Measurements from ENCODE around the gene MEP1A.
"Not testable (repeated sequence)": the region's sequence is repeated elsewhere in the genome, so short reads cannot be mapped to it uniquely, and the experiment has no call there.

MEP1A gene

GRCh38 chr6:46793138-46793537, at the start of gene MEP1A:
Gene MEP1A, plus strand, starts transcription at chr6:46793389. Its CDS starts 10 bp downstream, at chr6:46793399.
- no peak for DNase-seq

GRCh38 chr6:46743425-46744158, 49.6 kb upstream of the MEP1A start:
- DNase-seq: no peak

- not testable (repeated sequence) for DNase-seq
Observed at GRCh38 chr6:46744159-46744725, 48.9 kb upstream of the MEP1A start.

- no peak for DNase-seq
Observed at GRCh38 chr6:46745973-46746372, 47.2 kb upstream of the MEP1A start.

GRCh38 chr6:46746696-46747095, 46.5 kb upstream of the MEP1A start, which contains the start of gene ANKRD66:
Gene ANKRD66, plus strand, starts transcription at chr6:46746933. Its CDS starts 5,016 bp downstream, at chr6:46751949.
- no peak for DNase-seq

- no peak for DNase-seq
Observed at GRCh38 chr6:46748940-46749503, 44.2 kb upstream of the MEP1A start.

- DNase-seq: no peak
Observed at GRCh38 chr6:46749731-46750130, 43.5 kb upstream of the MEP1A start.

GRCh38 chr6:46751658-46752057, 41.5 kb upstream of the MEP1A start:
- DNase-seq: no peak

GRCh38 chr6:46755865-46756264, 37.3 kb upstream of the MEP1A start:
- no peak for DNase-seq

- no peak for DNase-seq
Observed at GRCh38 chr6:46756469-46757213, 36.5 kb upstream of the MEP1A start.

GRCh38 chr6:46757214-46757596, 36.0 kb upstream of the MEP1A start:
- no peak for DNase-seq

GRCh38 chr6:46758960-46759753, 34.0 kb upstream of the MEP1A start:
- DNase-seq: no peak

- DNase-seq: no peak
Observed at GRCh38 chr6:46760925-46761324, 32.3 kb upstream of the MEP1A start.

GRCh38 chr6:46763466-46763865, 29.7 kb upstream of the MEP1A start:
- no peak for DNase-seq

- DNase-seq: not testable (repeated sequence)
Observed at GRCh38 chr6:46764280-46764679, 28.9 kb upstream of the MEP1A start.

GRCh38 chr6:46764961-46765360, 28.2 kb upstream of the MEP1A start:
- DNase-seq: no peak

- DNase-seq: no peak
Observed at GRCh38 chr6:46772016-46772415, 21.2 kb upstream of the MEP1A start.

GRCh38 chr6:46772762-46773161, 20.4 kb upstream of the MEP1A start:
- DNase-seq: no peak

- DNase-seq: no peak
Observed at GRCh38 chr6:46773201-46773855, 19.9 kb upstream of the MEP1A start.

- not testable (repeated sequence) for DNase-seq
Observed at GRCh38 chr6:46774736-46775135, 18.5 kb upstream of the MEP1A start.

- no peak for DNase-seq
Observed at GRCh38 chr6:46776070-46776712, 17.0 kb upstream of the MEP1A start.
